Retinal pigment epithelial cell (primary cell): ENCODE results near the gene BRD3OS.

Experiments
- DNase-seq: peaks from one replicate; pipeline ENCODE4 v3.0.0-alpha.2; 2010; ENCODE audit warnings: low read depth
- H3K4me3 ChIP-seq: 2 replicates; pipeline ENCODE4 v1.5.1; 2011; ENCODE audit warnings: mild to moderate bottlenecking, low read length, control low read depth, moderate library complexity
- TF ChIP-seq, protein P1 (sequence below): conservative IDR thresholded peaks from 2 replicates; pipeline ENCODE4 v1.5.1; 2011; ENCODE audit warnings: low read depth, low read length, control low read depth, inconsistent platforms

Gene BRD3OS, protein sequence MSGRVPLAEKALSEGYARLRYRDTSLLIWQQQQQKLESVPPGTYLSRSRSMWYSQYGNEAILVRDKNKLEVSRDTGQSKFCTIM

DNA sequence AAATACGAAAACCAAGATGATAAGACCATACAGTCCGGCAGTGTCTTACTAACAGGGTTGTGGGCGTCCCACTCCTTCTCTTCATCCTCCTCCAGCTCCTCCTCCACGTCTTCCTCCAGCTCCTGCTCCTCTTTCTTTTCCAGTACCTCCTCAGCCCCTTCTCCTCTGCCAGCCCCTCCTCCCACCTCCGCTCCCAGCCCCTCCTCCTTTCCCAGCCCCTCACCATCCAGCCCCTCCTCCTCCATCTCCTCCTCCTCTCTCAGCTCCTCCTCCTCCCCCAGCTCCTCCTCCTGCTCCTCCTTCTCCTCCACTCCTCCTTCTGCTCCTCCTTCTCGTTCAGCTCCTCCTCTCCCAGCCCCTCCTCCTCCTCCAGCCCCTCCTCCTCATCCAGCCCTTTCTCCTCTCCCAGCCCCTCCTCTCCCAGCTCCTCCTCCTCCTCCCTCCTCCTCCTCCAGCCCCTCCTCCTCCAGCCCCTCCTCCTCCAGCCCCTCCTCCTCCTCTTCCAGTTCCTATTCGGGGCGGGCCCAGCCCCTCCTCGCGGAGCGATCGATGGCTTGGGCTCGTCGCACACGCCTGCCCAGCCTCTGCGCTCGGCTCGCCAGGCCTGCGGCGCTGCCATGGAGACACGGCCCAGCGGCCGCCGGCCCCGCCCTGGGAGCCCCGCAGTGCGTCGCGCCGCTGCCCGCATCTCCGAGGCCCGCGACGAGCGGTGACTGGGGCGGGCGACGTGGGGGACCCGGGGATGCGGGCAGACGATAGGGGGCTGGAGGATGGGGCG lies at the start of gene BRD3OS:
Gene BRD3OS (plus strand): TSS at position 654 of the 778 bp plus-strand sequence. CDS start 1,267 bp downstream, outside the sequence.
- peak within 1 kb of the TSS; percentile 76 for H3K4me3 ChIP-seq
- TF ChIP-seq, protein P1, sequence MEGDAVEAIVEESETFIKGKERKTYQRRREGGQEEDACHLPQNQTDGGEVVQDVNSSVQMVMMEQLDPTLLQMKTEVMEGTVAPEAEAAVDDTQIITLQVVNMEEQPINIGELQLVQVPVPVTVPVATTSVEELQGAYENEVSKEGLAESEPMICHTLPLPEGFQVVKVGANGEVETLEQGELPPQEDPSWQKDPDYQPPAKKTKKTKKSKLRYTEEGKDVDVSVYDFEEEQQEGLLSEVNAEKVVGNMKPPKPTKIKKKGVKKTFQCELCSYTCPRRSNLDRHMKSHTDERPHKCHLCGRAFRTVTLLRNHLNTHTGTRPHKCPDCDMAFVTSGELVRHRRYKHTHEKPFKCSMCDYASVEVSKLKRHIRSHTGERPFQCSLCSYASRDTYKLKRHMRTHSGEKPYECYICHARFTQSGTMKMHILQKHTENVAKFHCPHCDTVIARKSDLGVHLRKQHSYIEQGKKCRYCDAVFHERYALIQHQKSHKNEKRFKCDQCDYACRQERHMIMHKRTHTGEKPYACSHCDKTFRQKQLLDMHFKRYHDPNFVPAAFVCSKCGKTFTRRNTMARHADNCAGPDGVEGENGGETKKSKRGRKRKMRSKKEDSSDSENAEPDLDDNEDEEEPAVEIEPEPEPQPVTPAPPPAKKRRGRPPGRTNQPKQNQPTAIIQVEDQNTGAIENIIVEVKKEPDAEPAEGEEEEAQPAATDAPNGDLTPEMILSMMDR, result no peak
- DNase-seq, result peak; percentile 99

DNA sequence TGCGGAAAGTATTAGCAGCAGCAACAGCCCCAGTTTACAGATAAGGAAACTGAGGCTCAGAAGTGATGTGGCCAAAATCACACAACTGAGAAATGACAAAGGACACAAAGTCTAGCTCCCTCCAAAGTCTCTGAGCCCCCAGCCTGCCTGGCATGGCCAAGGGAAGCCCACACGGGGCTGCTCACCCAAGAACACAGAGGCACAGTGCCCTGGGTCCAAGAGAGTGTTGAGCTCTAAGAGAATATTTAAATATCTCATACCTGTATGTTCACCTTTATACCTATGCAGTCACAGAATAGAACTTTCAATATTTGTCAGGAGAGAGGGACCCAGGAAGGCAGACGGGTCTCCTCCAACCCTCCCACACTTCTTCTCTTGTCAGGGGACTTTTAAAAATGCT lies 49.8 kb upstream of the BRD3OS start:
- no peak overlapping the region for H3K4me3 ChIP-seq
- TF ChIP-seq, protein P1, result no peak
- no peak for DNase-seq

DNA sequence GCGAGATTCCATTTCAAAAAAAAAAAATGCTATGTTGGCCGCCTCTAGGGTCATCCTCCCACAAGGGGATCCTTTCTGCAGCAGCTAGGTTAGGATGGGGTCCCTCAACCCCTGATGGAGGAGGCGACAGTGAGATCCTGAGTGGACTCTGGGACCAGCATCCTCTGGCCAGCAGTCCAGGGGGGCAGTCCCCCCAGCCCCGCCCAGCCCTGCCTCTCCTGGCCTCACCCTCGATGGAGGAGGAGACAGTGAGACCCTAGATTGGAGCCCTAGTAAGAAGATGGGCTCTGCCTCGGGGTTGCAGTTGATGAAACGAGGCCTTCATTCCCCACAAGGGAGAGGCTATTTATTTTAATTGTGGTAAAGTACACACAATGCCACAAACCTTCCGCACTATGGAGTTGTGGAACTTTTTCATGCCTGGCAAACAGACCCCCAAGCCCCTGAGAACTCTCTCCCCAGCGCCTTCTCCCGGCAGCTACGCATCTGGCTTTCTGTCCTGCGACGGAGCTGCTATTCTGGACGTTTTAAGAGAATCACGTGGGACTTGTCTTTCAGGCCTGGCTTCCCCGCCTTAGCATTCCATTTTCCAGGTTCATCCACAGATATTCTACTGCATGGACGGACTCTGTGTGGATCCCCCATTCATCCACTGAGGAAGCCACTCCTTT lies 49.0 kb upstream of the BRD3OS start:
- TF ChIP-seq, protein P1, result no peak
- no peak for DNase-seq
- H3K4me3 ChIP-seq, result no peak overlapping the region

DNA sequence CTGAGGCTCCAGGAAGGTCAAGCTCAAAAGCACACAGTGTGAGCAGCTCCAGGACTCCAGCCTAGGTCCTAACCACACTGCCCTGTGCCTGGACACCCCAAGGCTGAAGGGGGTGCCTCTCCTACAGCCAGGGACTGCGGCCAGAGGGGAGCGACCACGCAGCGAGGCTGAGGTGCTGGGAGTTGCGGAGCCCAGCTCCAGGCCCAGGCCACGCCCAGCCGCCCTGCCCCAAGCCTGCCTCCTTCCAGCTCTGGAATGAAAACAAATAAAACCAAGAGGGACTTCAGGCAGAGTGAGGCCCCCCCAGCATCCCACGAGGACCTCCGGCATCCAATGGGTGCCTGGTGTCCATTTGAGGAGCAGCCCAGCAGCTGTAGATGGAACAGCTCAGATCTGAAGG lies 48.4 kb upstream of the BRD3OS start:
- TF ChIP-seq, protein P1, result no peak
- no peak for DNase-seq
- H3K4me3 ChIP-seq, result no peak overlapping the region

DNA sequence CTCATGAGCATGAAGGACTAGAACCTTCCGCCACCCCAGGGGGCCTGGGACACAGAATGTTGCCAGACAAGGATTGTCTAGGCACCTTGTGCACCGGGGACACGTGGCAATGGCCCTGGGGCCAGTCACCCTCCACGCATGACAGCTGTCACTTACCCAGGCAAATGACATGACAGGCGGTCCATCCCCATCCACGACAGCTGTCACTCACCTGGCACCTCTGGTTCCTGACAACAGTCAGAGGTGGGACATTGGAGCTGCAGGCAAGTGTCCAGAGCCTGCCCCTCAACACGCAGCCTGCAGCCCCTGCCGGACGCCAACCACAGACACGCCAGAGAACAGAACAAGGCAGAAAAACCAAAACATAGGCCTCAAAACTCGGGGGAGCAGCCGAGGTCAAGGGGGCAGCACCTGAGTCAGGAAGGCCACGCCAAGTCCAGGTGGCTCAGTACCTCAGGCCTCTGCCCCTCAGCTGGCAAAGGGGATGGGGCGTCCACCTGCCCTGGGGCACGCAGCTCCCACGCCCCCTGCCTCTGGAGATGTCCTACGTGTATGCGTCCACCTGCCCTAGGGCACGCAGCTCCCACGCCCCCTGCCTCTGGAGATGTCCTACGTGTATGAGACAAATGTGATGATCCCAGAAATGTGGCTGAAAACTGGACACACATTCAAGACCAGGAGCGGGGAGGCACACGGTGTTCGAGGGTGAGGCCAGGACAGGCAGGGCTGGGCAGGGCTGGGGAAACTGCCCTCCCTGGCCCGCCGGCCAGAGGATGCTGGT lies 47.7 kb upstream of the BRD3OS start:
- no peak for DNase-seq
- H3K4me3 ChIP-seq, result no peak overlapping the region
- TF ChIP-seq, protein P1, result no peak

DNA sequence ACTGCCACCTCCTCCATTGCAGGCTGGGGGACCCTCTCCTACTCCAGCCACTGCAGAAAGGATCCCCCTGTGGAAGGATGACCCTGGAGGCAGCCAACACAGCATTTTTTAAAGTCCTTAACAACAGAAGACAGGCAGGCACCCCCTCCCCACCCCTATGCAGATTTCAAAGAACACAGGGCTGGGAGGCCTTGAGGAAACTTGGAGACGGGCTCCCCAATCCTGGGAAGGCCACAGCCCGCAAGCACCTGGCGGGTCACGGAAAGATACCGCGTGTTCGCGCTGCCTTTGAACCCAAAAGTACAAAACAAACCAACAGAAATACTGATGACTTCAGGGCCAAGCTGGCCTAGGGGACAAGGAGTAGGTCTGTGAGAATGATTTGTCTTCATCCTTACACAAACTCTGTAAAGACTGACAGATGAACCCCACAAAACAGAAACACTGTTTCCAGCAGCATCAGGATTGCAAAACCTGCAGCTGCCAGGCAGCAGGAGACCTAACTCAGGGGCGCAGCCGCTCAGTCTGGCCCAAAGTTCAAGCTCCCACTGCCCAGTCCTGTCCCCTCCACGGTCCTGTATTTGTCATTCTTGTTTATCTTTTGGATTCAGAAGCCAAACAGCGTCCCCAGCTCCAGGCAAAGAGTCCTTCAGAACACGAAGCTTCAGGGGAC lies 46.9 kb upstream of the BRD3OS start:
- DNase-seq, result no peak
- TF ChIP-seq, protein P1, result no peak

More for the DNA sequence above, 46.9 kb upstream of the BRD3OS start:
- H3K4me3 ChIP-seq, result no peak overlapping the region
